SK-N-SH treated with all-trans-retinoic acid at 6 μM for 48 hours (cell line): ENCODE data around the gene EID2.

Source experiments
- ARNTL ChIP-seq: fragments of 450-650 bp; formaldehyde crosslinking; IDR thresholded peaks from 2 replicates; pipeline ENCODE4 v1.5.0; 2020; ENCODE audit warnings: low read depth, mild to moderate bottlenecking, moderate library complexity, borderline replicate concordance
- GLIS3 ChIP-seq: fragments of 250-450 bp; sonication (Bioruptor Pico); IDR thresholded peaks from 2 replicates; pipeline ENCODE4 v1.5.0; 2020; ENCODE audit warnings: mild to moderate bottlenecking, moderate library complexity
- OSR1 ChIP-seq: fragments of 250-450 bp; sonication (Bioruptor Pico); IDR thresholded peaks from 2 replicates; pipeline ENCODE4 v1.8.0; 2022; ENCODE audit warnings: moderate library complexity, mild to moderate bottlenecking, inconsistent platforms
- ZFP3 ChIP-seq: fragments of 250-450 bp; sonication (Bioruptor Pico); IDR thresholded peaks from 2 replicates; pipeline ENCODE4 v1.5.0; 2020; ENCODE audit warnings: mild to moderate bottlenecking, moderate library complexity
- ZFP30 ChIP-seq: fragments of 450-650 bp; formaldehyde crosslinking; IDR thresholded peaks from 2 replicates; pipeline ENCODE4 v1.5.0; 2022; ENCODE audit warnings: mild to moderate bottlenecking, moderate library complexity
- TF ChIP-seq, protein P1 (sequence below): fragments of 250-450 bp; sonication (Bioruptor Pico); IDR thresholded peaks from 2 replicates; pipeline ENCODE4 v1.8.0; 2020; ENCODE audit warnings: mild to moderate bottlenecking, moderate library complexity, borderline replicate concordance
- TF ChIP-seq, protein P2 (sequence below): fragments of 250-450 bp; sonication (Bioruptor Pico); IDR thresholded peaks from 2 replicates; pipeline ENCODE4 v1.5.1; 2020; ENCODE audit warnings: low read depth, mild to moderate bottlenecking, moderate library complexity

GRCh38 chr19:39582442-39582841 lies 42.5 kb upstream of the EID2 start:
- TF ChIP-seq, protein P1, sequence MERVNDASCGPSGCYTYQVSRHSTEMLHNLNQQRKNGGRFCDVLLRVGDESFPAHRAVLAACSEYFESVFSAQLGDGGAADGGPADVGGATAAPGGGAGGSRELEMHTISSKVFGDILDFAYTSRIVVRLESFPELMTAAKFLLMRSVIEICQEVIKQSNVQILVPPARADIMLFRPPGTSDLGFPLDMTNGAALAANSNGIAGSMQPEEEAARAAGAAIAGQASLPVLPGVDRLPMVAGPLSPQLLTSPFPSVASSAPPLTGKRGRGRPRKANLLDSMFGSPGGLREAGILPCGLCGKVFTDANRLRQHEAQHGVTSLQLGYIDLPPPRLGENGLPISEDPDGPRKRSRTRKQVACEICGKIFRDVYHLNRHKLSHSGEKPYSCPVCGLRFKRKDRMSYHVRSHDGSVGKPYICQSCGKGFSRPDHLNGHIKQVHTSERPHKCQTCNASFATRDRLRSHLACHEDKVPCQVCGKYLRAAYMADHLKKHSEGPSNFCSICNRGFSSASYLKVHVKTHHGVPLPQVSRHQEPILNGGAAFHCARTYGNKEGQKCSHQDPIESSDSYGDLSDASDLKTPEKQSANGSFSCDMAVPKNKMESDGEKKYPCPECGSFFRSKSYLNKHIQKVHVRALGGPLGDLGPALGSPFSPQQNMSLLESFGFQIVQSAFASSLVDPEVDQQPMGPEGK: no peak
- TF ChIP-seq ARNTL (CRISPR knock-in tag) (no peak), ZFP3 (CRISPR knock-in tag) (no peak), OSR1 (no peak), GLIS3 (CRISPR knock-in tag) (no peak), ZFP30 (CRISPR knock-in tag) (no peak)
- TF ChIP-seq, protein P2, sequence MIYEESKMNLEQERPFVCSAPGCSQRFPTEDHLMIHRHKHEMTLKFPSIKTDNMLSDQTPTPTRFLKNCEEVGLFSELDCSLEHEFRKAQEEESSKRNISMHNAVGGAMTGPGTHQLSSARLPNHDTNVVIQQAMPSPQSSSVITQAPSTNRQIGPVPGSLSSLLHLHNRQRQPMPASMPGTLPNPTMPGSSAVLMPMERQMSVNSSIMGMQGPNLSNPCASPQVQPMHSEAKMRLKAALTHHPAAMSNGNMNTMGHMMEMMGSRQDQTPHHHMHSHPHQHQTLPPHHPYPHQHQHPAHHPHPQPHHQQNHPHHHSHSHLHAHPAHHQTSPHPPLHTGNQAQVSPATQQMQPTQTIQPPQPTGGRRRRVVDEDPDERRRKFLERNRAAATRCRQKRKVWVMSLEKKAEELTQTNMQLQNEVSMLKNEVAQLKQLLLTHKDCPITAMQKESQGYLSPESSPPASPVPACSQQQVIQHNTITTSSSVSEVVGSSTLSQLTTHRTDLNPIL: no peak
